HepG2 (cell line): Measurements from ENCODE around the gene NBPF4. TPM values are rescaled to one million over a fixed set of nuclear protein-coding genes. Genes with fewer than 3 reads are reported as not detected.

ENCODE experiments used
- KAT7 ChIP-seq: IDR thresholded peaks from 2 replicates; pipeline ENCODE4 v1.6.1; 2018; ENCODE audit warnings: borderline replicate concordance, missing compliant biosample characterization
- MED1 ChIP-seq: sonication (generic); formaldehyde crosslinking; IDR thresholded peaks from 2 replicates; pipeline ENCODE4 v1.4.0; 2020; ENCODE audit warnings: missing genetic modification reagents
- POLR2AphosphoS5 ChIP-seq: IDR thresholded peaks from 2 replicates; pipeline ENCODE4 v1.6.1; 2012; ENCODE audit warnings: low read depth, low read length
- RFXAP ChIP-seq: sonication (generic); formaldehyde crosslinking; IDR thresholded peaks from 2 replicates; pipeline ENCODE4 v1.4.0; 2020; ENCODE audit warnings: missing genetic modification reagents, borderline replicate concordance
- SIN3A ChIP-seq: IDR thresholded peaks from 2 replicates; pipeline ENCODE4 v1.6.1; 2011; ENCODE audit warnings: low read depth, mild to moderate bottlenecking, control low read depth, low read length, borderline replicate concordance
- STAG1 ChIP-seq: sonication (generic); formaldehyde crosslinking; IDR thresholded peaks from 2 replicates; pipeline ENCODE4 v1.4.0; 2020; ENCODE audit warnings: missing genetic modification reagents
- ZMAT3 ChIP-seq: sonication (generic); formaldehyde crosslinking; conservative IDR thresholded peaks from 2 replicates; pipeline ENCODE4 v1.7.0; 2021; ENCODE audit warnings: missing genetic modification reagents
- polyA plus RNA-seq, 8 experiments: library from polyadenylated mRNA; depleted of rRNA in 3 of 8; stranded (reverse) in 7 of 8; unstranded in 1 of 8; fragments of >200 nt; fragmentation: Illumina TruSeq in 4 of 8; extraction: Trizol in 4 of 8; gene quantifications; 2 replicates each; pipeline versions ENCODE4 v1.2.1 to v1.2.3, GENCODE V29; 2011 to 2016; ENCODE audit warnings: low read depth in 4 of 8, missing spikeins in 1 of 8, mixed read lengths in 1 of 8; ENCODE audit not compliant: insufficient read depth in 1 of 8
- total RNA-seq, 5 experiments: library from RNA; depleted of rRNA; stranded (reverse); fragments of >200 nt; fragmentation: Illumina TruSeq; extraction: Trizol; gene quantifications; 2 replicates each; pipeline ENCODE4 v1.2.3, GENCODE V29; 2016; ENCODE audit warnings: low read depth in 1 of 5
- TF ChIP-seq, protein P1 (sequence below): sonication (generic); formaldehyde crosslinking; IDR thresholded peaks from 2 replicates; pipeline ENCODE4 v1.4.0; 2020; ENCODE audit warnings: mild to moderate bottlenecking, missing genetic modification reagents
- TF ChIP-seq, protein P2 (sequence below): sonication (generic); formaldehyde crosslinking; IDR thresholded peaks from 2 replicates; pipeline ENCODE4 v1.5.1; 2020; ENCODE audit warnings: mild to moderate bottlenecking, missing genetic modification reagents, borderline replicate concordance
- TF ChIP-seq, protein P3 (sequence below): sonication (generic); formaldehyde crosslinking; IDR thresholded peaks from 2 replicates; pipeline ENCODE4 v1.4.0; 2020; ENCODE audit warnings: mild to moderate bottlenecking, missing genetic modification reagents
- TF ChIP-seq, protein P4 (sequence below): sonication (generic); formaldehyde crosslinking; IDR thresholded peaks from 2 replicates; pipeline ENCODE4 v1.5.1; 2020; ENCODE audit warnings: mild to moderate bottlenecking, moderate library complexity, missing genetic modification reagents
- TF ChIP-seq, protein P5 (sequence below): sonication (generic); formaldehyde crosslinking; IDR thresholded peaks from 2 replicates; pipeline ENCODE4 v1.4.0; 2020; ENCODE audit warnings: mild to moderate bottlenecking, missing genetic modification reagents
- TF ChIP-seq, protein P6 (sequence below): sonication (generic); formaldehyde crosslinking; IDR thresholded peaks from 2 replicates; pipeline ENCODE4 v1.5.0; 2020; ENCODE audit warnings: missing genetic modification reagents

The NBPF4 gene
- total and polyA plus RNA-seq, 2 of the 13 experiments (the other 11 are each of a cell fraction or from before 2014, with no cell fraction given): not detected

DNA sequence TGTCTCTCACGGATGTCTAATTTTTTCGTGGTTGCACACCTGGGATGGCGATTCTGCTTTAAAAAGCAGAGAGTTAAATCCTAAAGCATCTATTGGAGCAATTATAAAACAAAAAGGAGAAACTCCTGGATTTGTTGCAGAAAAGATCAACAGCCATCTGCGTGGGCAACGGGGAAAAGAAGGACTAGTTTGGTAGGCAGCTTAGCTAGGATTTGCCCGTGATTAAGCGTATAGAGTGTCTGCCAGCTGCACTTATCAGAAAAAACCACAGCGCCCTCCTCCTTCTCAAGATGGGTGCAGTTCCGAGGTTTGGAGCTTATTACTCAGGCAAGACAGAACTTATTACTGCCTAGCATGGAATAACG lies 43.2 kb downstream of the NBPF4 start (continued):
- TF ChIP-seq, protein P1, sequence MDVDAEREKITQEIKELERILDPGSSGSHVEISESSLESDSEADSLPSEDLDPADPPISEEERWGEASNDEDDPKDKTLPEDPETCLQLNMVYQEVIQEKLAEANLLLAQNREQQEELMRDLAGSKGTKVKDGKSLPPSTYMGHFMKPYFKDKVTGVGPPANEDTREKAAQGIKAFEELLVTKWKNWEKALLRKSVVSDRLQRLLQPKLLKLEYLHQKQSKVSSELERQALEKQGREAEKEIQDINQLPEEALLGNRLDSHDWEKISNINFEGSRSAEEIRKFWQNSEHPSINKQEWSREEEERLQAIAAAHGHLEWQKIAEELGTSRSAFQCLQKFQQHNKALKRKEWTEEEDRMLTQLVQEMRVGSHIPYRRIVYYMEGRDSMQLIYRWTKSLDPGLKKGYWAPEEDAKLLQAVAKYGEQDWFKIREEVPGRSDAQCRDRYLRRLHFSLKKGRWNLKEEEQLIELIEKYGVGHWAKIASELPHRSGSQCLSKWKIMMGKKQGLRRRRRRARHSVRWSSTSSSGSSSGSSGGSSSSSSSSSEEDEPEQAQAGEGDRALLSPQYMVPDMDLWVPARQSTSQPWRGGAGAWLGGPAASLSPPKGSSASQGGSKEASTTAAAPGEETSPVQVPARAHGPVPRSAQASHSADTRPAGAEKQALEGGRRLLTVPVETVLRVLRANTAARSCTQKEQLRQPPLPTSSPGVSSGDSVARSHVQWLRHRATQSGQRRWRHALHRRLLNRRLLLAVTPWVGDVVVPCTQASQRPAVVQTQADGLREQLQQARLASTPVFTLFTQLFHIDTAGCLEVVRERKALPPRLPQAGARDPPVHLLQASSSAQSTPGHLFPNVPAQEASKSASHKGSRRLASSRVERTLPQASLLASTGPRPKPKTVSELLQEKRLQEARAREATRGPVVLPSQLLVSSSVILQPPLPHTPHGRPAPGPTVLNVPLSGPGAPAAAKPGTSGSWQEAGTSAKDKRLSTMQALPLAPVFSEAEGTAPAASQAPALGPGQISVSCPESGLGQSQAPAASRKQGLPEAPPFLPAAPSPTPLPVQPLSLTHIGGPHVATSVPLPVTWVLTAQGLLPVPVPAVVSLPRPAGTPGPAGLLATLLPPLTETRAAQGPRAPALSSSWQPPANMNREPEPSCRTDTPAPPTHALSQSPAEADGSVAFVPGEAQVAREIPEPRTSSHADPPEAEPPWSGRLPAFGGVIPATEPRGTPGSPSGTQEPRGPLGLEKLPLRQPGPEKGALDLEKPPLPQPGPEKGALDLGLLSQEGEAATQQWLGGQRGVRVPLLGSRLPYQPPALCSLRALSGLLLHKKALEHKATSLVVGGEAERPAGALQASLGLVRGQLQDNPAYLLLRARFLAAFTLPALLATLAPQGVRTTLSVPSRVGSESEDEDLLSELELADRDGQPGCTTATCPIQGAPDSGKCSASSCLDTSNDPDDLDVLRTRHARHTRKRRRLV (CRISPR knock-in tag): no peak
- TF ChIP-seq, protein P2, sequence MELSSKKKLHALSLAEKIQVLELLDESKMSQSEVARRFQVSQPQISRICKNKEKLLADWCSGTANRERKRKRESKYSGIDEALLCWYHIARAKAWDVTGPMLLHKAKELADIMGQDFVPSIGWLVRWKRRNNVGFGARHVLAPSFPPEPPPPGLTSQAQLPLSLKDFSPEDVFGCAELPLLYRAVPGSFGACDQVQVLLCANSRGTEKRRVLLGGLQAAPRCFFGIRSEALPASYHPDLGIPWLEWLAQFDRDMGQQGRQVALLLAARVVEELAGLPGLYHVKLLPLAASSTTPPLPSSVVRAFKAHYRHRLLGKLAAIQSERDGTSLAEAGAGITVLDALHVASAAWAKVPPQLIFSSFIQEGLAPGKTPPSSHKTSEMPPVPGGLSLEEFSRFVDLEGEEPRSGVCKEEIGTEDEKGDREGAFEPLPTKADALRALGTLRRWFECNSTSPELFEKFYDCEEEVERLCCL (CRISPR knock-in tag): no peak
- TF ChIP-seq KAT7 (no peak), RFXAP (no peak), STAG1 (CRISPR knock-in tag) (no peak), ZMAT3 (CRISPR knock-in tag) (no peak), POLR2AphosphoS5 (no peak), SIN3A (no peak), MED1 (no peak)
- TF ChIP-seq, protein P3, sequence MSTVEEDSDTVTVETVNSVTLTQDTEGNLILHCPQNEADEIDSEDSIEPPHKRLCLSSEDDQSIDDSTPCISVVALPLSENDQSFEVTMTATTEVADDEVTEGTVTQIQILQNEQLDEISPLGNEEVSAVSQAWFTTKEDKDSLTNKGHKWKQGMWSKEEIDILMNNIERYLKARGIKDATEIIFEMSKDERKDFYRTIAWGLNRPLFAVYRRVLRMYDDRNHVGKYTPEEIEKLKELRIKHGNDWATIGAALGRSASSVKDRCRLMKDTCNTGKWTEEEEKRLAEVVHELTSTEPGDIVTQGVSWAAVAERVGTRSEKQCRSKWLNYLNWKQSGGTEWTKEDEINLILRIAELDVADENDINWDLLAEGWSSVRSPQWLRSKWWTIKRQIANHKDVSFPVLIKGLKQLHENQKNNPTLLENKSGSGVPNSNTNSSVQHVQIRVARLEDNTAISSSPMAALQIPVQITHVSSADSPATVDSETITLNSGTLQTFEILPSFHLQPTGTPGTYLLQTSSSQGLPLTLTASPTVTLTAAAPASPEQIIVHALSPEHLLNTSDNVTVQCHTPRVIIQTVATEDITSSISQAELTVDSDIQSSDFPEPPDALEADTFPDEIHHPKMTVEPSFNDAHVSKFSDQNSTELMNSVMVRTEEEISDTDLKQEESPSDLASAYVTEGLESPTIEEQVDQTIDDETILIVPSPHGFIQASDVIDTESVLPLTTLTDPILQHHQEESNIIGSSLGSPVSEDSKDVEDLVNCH (CRISPR knock-in tag): no peak
- TF ChIP-seq, protein P4, sequence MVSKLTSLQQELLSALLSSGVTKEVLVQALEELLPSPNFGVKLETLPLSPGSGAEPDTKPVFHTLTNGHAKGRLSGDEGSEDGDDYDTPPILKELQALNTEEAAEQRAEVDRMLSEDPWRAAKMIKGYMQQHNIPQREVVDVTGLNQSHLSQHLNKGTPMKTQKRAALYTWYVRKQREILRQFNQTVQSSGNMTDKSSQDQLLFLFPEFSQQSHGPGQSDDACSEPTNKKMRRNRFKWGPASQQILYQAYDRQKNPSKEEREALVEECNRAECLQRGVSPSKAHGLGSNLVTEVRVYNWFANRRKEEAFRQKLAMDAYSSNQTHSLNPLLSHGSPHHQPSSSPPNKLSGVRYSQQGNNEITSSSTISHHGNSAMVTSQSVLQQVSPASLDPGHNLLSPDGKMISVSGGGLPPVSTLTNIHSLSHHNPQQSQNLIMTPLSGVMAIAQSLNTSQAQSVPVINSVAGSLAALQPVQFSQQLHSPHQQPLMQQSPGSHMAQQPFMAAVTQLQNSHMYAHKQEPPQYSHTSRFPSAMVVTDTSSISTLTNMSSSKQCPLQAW (CRISPR knock-in tag): 0 out of 2 replicates have a peak, but pooled peaks have one; percentile 26
- TF ChIP-seq, protein P5, sequence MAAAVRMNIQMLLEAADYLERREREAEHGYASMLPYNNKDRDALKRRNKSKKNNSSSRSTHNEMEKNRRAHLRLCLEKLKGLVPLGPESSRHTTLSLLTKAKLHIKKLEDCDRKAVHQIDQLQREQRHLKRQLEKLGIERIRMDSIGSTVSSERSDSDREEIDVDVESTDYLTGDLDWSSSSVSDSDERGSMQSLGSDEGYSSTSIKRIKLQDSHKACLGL (CRISPR knock-in tag): no peak
- TF ChIP-seq, protein P6, sequence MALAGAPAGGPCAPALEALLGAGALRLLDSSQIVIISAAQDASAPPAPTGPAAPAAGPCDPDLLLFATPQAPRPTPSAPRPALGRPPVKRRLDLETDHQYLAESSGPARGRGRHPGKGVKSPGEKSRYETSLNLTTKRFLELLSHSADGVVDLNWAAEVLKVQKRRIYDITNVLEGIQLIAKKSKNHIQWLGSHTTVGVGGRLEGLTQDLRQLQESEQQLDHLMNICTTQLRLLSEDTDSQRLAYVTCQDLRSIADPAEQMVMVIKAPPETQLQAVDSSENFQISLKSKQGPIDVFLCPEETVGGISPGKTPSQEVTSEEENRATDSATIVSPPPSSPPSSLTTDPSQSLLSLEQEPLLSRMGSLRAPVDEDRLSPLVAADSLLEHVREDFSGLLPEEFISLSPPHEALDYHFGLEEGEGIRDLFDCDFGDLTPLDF (CRISPR knock-in tag): no peak
